ENCODE data around the gene RGS21. TPM values are rescaled to one million over a fixed set of nuclear protein-coding genes. Genes with fewer than 3 reads are reported as not detected.

The RGS21 gene
- total and polyA plus RNA-seq, 2 of the 13 experiments (the other 11 are each of a cell fraction or from before 2014, with no cell fraction given): not detected

DNA sequence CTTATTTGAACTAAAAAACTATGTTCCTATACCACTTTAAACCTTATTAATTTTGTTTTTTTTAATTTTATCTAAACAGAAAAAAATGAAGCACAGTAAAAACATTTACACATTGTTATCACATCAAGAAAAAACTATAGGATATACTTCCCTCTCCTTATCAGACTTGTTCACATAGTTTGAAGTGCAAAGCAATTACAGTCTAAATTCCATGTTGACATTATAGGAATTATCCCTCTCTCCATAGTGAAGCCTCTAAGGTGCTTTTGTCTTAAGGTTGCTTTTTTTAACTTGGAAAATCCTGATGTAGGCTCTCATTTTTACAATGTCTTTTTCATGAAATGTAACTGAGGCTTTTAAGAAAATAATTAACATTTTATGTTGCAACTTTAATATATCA, 85.8 kb downstream of the RGS21 start:
- H3K27me3 ChIP-seq (ENCODE audit: control insufficient read depth in 1 of 2, insufficient read depth in 2 of 2, low read length in 2 of 2): no peaks in the 10 kb centered on the region
- H3K9ac ChIP-seq (ENCODE audit: insufficient read depth, low read depth, low read length): no peak overlapping the region
- no peak for ATAC-seq
- no peaks in the 10 kb centered on the region for H3K36me3 ChIP-seq (replicated peaks in 1 of 2; ENCODE audit: control insufficient read depth in 1 of 2, insufficient read depth in 2 of 2, low read length in 2 of 2)
- H3K27ac ChIP-seq (ENCODE audit: extremely low read length, insufficient read depth, low read length): no peak overlapping the region
- TF ChIP-seq ZNF678 (CRISPR knock-in tag; IDR thresholded peaks at IDR 0.05) (no peak), IKZF5 (CRISPR knock-in tag; IDR thresholded peaks at IDR 0.05) (no peak), HOXD1 (CRISPR knock-in tag; IDR thresholded peaks at IDR 0.05) (no peak), ZNF484 (CRISPR knock-in tag; IDR thresholded peaks at IDR 0.05; ENCODE audit: borderline replicate concordance, low read depth) (no peak), ZFP36 (IDR thresholded peaks at IDR 0.05; ENCODE audit: borderline replicate concordance, low read depth, low read length, partially characterized antibody) (no peak), HHEX (CRISPR knock-in tag; IDR thresholded peaks at IDR 0.05) (no peak), RFX1 (IDR thresholded peaks at IDR 0.05) (no peak), ZNF138 (CRISPR knock-in tag; IDR thresholded peaks at IDR 0.05; ENCODE audit: low read depth) (no peak), ZBTB38 (CRISPR knock-in tag; IDR thresholded peaks at IDR 0.05) (no peak), MED1 (CRISPR knock-in tag; IDR thresholded peaks at IDR 0.05) (no peak), GFI1 (CRISPR knock-in tag; IDR thresholded peaks at IDR 0.05; ENCODE audit: borderline replicate concordance) (no peak), TEAD3 (CRISPR knock-in tag; optimal IDR thresholded peaks at IDR 0.05; ENCODE audit: borderline replicate concordance) (no peak), ZNF230 (CRISPR knock-in tag; IDR thresholded peaks at IDR 0.05) (no peak)
- TF ChIP-seq, protein P1, sequence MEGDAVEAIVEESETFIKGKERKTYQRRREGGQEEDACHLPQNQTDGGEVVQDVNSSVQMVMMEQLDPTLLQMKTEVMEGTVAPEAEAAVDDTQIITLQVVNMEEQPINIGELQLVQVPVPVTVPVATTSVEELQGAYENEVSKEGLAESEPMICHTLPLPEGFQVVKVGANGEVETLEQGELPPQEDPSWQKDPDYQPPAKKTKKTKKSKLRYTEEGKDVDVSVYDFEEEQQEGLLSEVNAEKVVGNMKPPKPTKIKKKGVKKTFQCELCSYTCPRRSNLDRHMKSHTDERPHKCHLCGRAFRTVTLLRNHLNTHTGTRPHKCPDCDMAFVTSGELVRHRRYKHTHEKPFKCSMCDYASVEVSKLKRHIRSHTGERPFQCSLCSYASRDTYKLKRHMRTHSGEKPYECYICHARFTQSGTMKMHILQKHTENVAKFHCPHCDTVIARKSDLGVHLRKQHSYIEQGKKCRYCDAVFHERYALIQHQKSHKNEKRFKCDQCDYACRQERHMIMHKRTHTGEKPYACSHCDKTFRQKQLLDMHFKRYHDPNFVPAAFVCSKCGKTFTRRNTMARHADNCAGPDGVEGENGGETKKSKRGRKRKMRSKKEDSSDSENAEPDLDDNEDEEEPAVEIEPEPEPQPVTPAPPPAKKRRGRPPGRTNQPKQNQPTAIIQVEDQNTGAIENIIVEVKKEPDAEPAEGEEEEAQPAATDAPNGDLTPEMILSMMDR (CRISPR knock-in tag; IDR thresholded peaks at IDR 0.05): no peak
- TF ChIP-seq, protein P2, sequence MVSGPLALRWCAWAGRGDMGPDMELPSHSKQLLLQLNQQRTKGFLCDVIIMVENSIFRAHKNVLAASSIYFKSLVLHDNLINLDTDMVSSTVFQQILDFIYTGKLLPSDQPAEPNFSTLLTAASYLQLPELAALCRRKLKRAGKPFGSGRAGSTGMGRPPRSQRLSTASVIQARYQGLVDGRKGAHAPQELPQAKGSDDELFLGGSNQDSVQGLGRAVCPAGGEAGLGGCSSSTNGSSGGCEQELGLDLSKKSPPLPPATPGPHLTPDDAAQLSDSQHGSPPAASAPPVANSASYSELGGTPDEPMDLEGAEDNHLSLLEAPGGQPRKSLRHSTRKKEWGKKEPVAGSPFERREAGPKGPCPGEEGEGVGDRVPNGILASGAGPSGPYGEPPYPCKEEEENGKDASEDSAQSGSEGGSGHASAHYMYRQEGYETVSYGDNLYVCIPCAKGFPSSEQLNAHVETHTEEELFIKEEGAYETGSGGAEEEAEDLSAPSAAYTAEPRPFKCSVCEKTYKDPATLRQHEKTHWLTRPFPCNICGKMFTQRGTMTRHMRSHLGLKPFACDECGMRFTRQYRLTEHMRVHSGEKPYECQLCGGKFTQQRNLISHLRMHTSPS (CRISPR knock-in tag; IDR thresholded peaks at IDR 0.05; ENCODE audit: low read depth): no peak
- no peaks in the 10 kb centered on the region for H3K4me1 ChIP-seq (ENCODE audit: insufficient read depth, low read length)
- no peak overlapping the region for H3K4me2 ChIP-seq (ENCODE audit: low read depth, low read length)
- no peak overlapping the region for H2AFZ ChIP-seq (ENCODE audit: low read length)
- POLR2A ChIA-PET: no interaction called here
- no peaks in the 10 kb centered on the region for H4K20me1 ChIP-seq (ENCODE audit: insufficient read depth, low read length)
- CTCF ChIA-PET (ENCODE audit: low intra/inter-chr PET ratio, low total read pairs): no interaction called here
- H3K9me3 ChIP-seq (ENCODE audit: low read length): no peaks in the 10 kb centered on the region
- no peak for DNase-seq (ENCODE audit: low spot score)
- FAIRE-seq: no peak
- no peaks in the 10 kb centered on the region for H3K79me2 ChIP-seq (ENCODE audit: insufficient read depth, low read length)
- in situ Hi-C loops (cut with HindIII; ENCODE audit: extremely low pct_ligation_motif_present, low pct_unique_long_range_greater_than_20kb): no loop called here
- no peak overlapping the region for H3K4me3 ChIP-seq (replicated peaks in 1 of 3; ENCODE audit: insufficient read depth in 1 of 3, low read depth in 2 of 3, low read length in 3 of 3)
- intact Hi-C loops (cut with micrococcal nuclease; ENCODE audit: unreplicated experiment): no loop called here
- no TSS peak for BruUV-seq (replicated peaks)

All from HepG2 (cell line).